ENCODE results near the gene TUBB6. TPM values are rescaled to one million over a fixed set of nuclear protein-coding genes. Genes with fewer than 3 reads are reported as not detected.

TUBB6 gene
- total RNA-seq, 1 experiment from 2014 or later = 197 TPM

DNA sequence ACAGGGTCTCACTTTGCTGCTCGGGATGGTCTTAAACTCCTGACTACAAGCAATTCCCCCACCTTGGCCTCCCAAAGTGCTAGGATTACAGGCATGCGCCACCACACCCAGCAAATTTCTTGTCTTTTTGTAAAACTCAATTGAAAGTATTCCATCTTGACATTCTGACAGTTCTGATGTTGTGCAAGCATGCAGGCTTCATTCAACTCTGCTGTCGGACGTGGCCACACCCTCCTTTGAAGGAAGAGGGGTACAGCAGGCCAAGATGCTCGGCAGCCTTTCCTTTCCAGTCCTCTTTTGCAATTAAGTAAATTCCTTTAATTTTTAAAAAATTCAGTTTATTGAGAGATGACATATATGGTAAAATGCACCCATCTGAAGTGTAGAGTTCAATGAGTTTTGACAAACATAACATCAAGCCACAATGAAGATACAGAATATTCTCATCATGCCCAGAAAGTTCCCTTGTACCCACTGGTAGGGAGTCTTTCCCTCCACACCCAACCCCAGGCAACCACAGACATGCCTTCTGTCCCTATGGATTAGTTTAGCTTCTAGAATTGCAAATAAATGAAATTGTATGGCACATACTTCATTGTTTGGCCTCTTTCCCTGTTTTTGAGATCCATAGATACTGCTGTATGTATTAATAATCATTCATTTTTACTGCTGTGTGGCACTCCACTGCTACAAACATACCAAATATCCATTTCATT lies 33.1 kb downstream of the TUBB6 start:
- no peak for DNase-seq (ENCODE audit: low spot score)
- H3K9me3 ChIP-seq (ENCODE audit: low read depth, low read length, poor library complexity, severe bottlenecking) = no peaks in the 10 kb centered on the region
- no peaks in the 10 kb centered on the region for H3K27me3 ChIP-seq (replicated peaks; ENCODE audit: insufficient read depth, low read depth, low read length, poor library complexity)
- intact Hi-C loops (cut with micrococcal nuclease; ENCODE audit: unreplicated experiment) = no loop called here
- no TSS peak for BruUV-seq (replicated peaks)
- TF ChIP-seq, protein P1, sequence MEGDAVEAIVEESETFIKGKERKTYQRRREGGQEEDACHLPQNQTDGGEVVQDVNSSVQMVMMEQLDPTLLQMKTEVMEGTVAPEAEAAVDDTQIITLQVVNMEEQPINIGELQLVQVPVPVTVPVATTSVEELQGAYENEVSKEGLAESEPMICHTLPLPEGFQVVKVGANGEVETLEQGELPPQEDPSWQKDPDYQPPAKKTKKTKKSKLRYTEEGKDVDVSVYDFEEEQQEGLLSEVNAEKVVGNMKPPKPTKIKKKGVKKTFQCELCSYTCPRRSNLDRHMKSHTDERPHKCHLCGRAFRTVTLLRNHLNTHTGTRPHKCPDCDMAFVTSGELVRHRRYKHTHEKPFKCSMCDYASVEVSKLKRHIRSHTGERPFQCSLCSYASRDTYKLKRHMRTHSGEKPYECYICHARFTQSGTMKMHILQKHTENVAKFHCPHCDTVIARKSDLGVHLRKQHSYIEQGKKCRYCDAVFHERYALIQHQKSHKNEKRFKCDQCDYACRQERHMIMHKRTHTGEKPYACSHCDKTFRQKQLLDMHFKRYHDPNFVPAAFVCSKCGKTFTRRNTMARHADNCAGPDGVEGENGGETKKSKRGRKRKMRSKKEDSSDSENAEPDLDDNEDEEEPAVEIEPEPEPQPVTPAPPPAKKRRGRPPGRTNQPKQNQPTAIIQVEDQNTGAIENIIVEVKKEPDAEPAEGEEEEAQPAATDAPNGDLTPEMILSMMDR (conservative IDR thresholded peaks at IDR 0.05; ENCODE audit: low read depth, low read length) = no peak
- no peak for TF ChIP-seq EZH2 (IDR thresholded peaks at IDR 0.05; ENCODE audit: borderline replicate concordance, low read depth, low read length, poor library complexity, severe bottlenecking)
- ChIA-PET CTCF (no interaction called here), POLR2A (ENCODE audit: low non-redundant PET) (no interaction called here)
- H3K4me1 ChIP-seq (ENCODE audit: insufficient read depth, low read length, poor library complexity, severe bottlenecking) = peaks cover 2% of the 10 kb centered on the region
- H3K27ac ChIP-seq (ENCODE audit: low read depth, low read length, poor library complexity, severe bottlenecking) = no peak overlapping the region
- H3K4me3 ChIP-seq (ENCODE audit: low read depth, low read length, poor library complexity, severe bottlenecking) = no peak overlapping the region
- peaks cover 64% of the 10 kb centered on the region for H3K36me3 ChIP-seq (ENCODE audit: insufficient read depth, low read length, poor library complexity, severe bottlenecking)

DNA sequence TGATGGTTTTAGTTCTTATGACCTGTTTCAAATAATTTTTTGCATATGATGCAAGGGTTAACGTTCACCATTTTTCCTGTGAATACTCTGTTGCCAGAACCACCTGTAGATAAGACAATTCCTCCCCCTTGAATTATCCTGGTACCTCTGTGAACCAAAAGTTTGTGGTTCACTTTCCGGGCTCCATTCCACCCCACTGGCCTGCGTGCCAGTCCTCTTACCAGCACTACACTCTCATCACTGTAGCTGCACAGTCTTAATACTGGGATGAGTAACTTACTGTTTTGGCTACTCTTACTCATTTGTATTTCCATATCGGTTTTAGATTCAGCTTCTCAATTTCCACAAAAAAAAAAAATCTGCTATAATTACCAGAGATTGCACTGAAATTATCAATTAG lies 34.6 kb downstream of the TUBB6 start:
- Histone ChIP-seq H3K9me3 (ENCODE audit: low read depth, low read length, poor library complexity, severe bottlenecking) (no peaks in the 10 kb centered on the region), H3K36me3 (ENCODE audit: insufficient read depth, low read length, poor library complexity, severe bottlenecking) (peaks cover 58% of the 10 kb centered on the region), H3K27me3 (replicated peaks; ENCODE audit: insufficient read depth, low read depth, low read length, poor library complexity) (no peaks in the 10 kb centered on the region), H3K4me3 (ENCODE audit: low read depth, low read length, poor library complexity, severe bottlenecking) (no peak overlapping the region), H3K4me1 (ENCODE audit: insufficient read depth, low read length, poor library complexity, severe bottlenecking) (no peaks in the 10 kb centered on the region), H3K27ac (ENCODE audit: low read depth, low read length, poor library complexity, severe bottlenecking) (no peak overlapping the region)
- intact Hi-C loops (cut with micrococcal nuclease; ENCODE audit: unreplicated experiment) = no loop called here
- CTCF ChIA-PET = no interaction called here
- TF ChIP-seq, protein P1 (conservative IDR thresholded peaks at IDR 0.05; ENCODE audit: low read depth, low read length) = no peak
- TF ChIP-seq EZH2 (IDR thresholded peaks at IDR 0.05; ENCODE audit: borderline replicate concordance, low read depth, low read length, poor library complexity, severe bottlenecking) = no peak
- no TSS peak for BruUV-seq (replicated peaks)
- POLR2A ChIA-PET (ENCODE audit: low non-redundant PET) = no interaction called here
- DNase-seq (ENCODE audit: low spot score) = no peak

DNA sequence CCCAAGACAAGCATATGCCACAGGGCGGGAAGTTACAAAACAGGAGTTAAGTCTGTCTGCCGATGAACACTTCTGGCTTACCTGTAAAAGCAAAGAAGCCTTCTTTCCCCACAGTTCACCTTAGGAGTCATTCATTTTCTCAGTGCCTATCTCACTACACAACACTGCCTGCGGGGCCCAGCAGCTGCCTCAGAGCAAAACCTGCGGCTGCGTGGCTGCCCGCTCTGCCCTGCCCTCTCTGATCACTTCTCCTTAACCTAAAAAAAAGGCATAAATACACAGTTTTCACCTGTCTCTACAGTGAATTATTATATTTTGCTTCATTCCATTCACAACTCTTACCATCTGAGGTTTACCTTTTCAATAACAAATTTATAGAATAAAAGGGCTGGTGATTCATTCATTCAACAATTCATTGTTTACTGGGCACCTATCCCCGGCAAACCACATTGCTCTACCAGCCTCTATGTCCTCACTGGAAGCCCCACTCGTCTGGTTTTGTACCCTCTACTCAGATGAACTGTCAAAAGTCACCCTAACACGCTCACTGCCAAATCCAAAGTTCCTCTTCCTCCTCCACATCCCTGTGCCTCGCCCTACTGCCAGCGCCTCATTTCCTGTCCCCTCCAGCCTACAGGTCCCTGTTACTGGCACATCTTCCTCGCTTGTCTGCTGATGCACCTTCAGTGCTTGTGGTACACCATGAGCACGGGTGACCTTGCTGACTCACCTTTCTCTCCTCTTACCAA lies 37.6 kb downstream of the TUBB6 start:
- no peak overlapping the region for H3K27ac ChIP-seq (ENCODE audit: low read depth, low read length, poor library complexity, severe bottlenecking)
- H3K9me3 ChIP-seq (ENCODE audit: low read depth, low read length, poor library complexity, severe bottlenecking) = no peaks in the 10 kb centered on the region
- no peaks in the 10 kb centered on the region for H3K27me3 ChIP-seq (replicated peaks; ENCODE audit: insufficient read depth, low read depth, low read length, poor library complexity)
- H3K4me3 ChIP-seq (ENCODE audit: low read depth, low read length, poor library complexity, severe bottlenecking) = no peak overlapping the region
- ChIA-PET POLR2A (ENCODE audit: low non-redundant PET) (no interaction called here), CTCF (no interaction called here)
- no peak for DNase-seq (ENCODE audit: low spot score)
- no TSS peak for BruUV-seq (replicated peaks)
- peaks cover 74% of the 10 kb centered on the region for H3K36me3 ChIP-seq (ENCODE audit: insufficient read depth, low read length, poor library complexity, severe bottlenecking)
- TF ChIP-seq, protein P1 (conservative IDR thresholded peaks at IDR 0.05; ENCODE audit: low read depth, low read length) = no peak
- TF ChIP-seq EZH2 (IDR thresholded peaks at IDR 0.05; ENCODE audit: borderline replicate concordance, low read depth, low read length, poor library complexity, severe bottlenecking) = no peak
- H3K4me1 ChIP-seq (ENCODE audit: insufficient read depth, low read length, poor library complexity, severe bottlenecking) = no peaks in the 10 kb centered on the region
- intact Hi-C loops (cut with micrococcal nuclease; ENCODE audit: unreplicated experiment) = no loop called here

Data from A673 (cell line).